HG03108 (cell line): ENCODE measurements around the gene AADAC.
"Not testable (repeated sequence)": the region's sequence is repeated elsewhere in the genome, so short reads cannot be mapped to it uniquely, and the experiment has no call there.

Experiments used
- ATAC-seq: cut with Tn5 transposase; IDR thresholded peaks from one replicate; pipeline ENCODE4 v1.9.1; 2021; ENCODE audit warnings: moderate library complexity; ENCODE audit not compliant: unreplicated experiment

Gene AADAC

GRCh38 chr3:151813799-151814198 is at the start of gene AADAC:
Gene AADAC (plus strand): TSS chr3:151814116. CDS start chr3:151814163, 47 bp downstream.
- ATAC-seq = no peak

GRCh38 chr3:151764699-151765098 is 49.2 kb upstream of the AADAC start:
- not testable (repeated sequence) for ATAC-seq

- ATAC-seq = no peak
Observed at GRCh38 chr3:151765685-151766084, 48.2 kb upstream of the AADAC start.

- no peak for ATAC-seq
Observed at GRCh38 chr3:151766454-151766853, 47.5 kb upstream of the AADAC start.

GRCh38 chr3:151768393-151768930 is 45.5 kb upstream of the AADAC start:
- ATAC-seq = no peak

- ATAC-seq = no peak
Observed at GRCh38 chr3:151769175-151769574, 44.7 kb upstream of the AADAC start.

GRCh38 chr3:151770956-151771355 is 43.0 kb upstream of the AADAC start:
- no peak for ATAC-seq

- ATAC-seq = no peak
Observed at GRCh38 chr3:151772825-151773480, 41.0 kb upstream of the AADAC start.

- ATAC-seq = no peak
Observed at GRCh38 chr3:151774235-151774634, 39.7 kb upstream of the AADAC start.

GRCh38 chr3:151774910-151775309 is 39.0 kb upstream of the AADAC start:
- ATAC-seq = no peak

GRCh38 chr3:151775314-151776258 is 38.3 kb upstream of the AADAC start:
- ATAC-seq = no peak

GRCh38 chr3:151776259-151776740 is 37.6 kb upstream of the AADAC start:
- no peak for ATAC-seq

GRCh38 chr3:151777880-151778279 is 36.0 kb upstream of the AADAC start:
- ATAC-seq = no peak

- ATAC-seq = no peak
Observed at GRCh38 chr3:151787626-151788025, 26.3 kb upstream of the AADAC start.

GRCh38 chr3:151788401-151788800 is 25.5 kb upstream of the AADAC start:
- no peak for ATAC-seq

- ATAC-seq = no peak
Observed at GRCh38 chr3:151789853-151790463, 24.0 kb upstream of the AADAC start.

GRCh38 chr3:151790763-151791162 is 23.2 kb upstream of the AADAC start:
- not testable (repeated sequence) for ATAC-seq

GRCh38 chr3:151792411-151792810 is 21.5 kb upstream of the AADAC start:
- ATAC-seq = no peak

- ATAC-seq = no peak
Observed at GRCh38 chr3:151793636-151794035, 20.3 kb upstream of the AADAC start.

GRCh38 chr3:151794080-151794479 is 19.8 kb upstream of the AADAC start:
- no peak for ATAC-seq

GRCh38 chr3:151795276-151795675 is 18.6 kb upstream of the AADAC start:
- ATAC-seq = no peak
